GM18517 (cell line): ENCODE measurements around the gene SCCPDH.

Experiments
- ATAC-seq: cut with Tn5 transposase; IDR thresholded peaks from one replicate; pipeline ENCODE4 v1.9.1; 2021; ENCODE audit warnings: mild to moderate bottlenecking, moderate library complexity; ENCODE audit not compliant: unreplicated experiment

SCCPDH gene

DNA sequence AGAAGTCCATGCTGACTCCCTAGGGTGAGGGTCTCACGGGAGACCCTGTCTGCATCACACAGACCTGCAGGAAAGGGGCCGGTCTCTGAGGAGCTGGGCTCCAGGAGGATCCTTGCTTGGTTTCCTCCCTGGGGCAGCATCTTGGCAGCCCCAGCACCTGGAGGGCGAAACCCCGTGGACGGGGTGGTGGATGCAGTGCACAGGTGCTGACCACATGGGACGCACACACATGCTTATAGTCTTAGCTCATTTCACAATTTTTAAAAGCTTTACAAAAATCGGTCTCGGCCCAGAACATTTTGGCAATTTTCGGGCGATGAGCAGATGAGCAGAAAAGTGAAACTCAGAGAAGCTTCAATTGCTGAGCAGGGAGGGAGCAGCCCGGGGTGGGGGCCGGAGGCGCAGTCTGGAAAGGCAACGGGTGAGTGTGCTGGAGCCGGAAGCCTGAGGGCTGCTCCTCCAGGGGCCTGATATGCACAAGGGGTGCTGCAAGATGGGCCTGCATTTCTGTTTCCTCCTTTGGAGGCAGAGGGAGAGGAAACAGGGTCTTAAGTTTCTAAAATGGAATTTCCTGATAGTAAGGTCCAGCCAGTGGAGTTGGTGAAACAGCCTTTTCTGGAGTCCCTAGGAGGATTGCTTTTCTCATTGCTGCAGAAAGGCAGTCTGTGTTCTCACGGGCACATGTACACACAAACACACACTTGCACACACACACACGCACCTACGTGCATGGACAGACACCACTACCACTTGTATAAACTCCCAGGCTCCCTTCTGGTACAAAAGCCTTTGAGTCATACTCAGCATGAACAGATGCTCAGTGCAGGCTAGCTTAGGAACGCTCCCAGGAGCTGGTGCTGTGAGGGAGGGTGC, 60.6 kb downstream of the SCCPDH start:
- ATAC-seq = no peak

GRCh38 chr1:246785494-246786111, 61.4 kb downstream of the SCCPDH start:
- ATAC-seq = no peak

DNA sequence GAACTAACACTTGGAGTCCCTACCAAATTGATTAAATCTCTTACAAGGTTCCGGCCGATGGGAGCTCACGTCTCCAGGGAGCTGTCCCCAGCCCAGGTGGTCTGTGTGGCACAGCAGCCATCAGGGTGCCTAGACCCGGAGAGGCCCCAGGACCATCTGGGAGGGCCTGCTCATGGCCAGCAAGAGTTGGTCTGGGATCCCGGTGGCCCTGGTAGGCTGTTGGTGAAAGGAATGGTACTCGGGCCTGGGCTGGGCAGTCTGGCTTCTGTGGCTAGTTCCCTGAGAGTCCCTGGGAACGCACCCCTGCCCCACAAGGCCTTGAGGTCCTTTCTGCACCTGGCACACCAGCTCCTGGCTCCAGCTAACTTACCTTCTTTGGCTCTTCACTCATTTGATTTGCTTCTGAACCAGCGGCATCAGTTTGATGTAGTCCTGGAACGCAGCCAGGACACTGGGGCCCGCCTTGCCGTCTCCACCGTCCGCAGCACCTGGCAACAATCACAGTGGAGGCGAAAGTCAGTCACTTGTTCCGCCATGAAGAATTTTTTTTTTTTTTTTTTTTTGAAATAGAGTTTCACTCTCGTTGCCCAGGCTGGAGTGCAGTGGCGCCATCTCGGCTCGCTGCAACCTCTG, 62.5 kb downstream of the SCCPDH start:
- ATAC-seq = no peak

GRCh38 chr1:246787781-246788513, 63.7 kb downstream of the SCCPDH start:
- no peak for ATAC-seq

GRCh38 chr1:246788895-246789338, 64.7 kb downstream of the SCCPDH start:
- ATAC-seq = no peak

GRCh38 chr1:246789454-246790339, 65.5 kb downstream of the SCCPDH start:
- no peak for ATAC-seq

DNA sequence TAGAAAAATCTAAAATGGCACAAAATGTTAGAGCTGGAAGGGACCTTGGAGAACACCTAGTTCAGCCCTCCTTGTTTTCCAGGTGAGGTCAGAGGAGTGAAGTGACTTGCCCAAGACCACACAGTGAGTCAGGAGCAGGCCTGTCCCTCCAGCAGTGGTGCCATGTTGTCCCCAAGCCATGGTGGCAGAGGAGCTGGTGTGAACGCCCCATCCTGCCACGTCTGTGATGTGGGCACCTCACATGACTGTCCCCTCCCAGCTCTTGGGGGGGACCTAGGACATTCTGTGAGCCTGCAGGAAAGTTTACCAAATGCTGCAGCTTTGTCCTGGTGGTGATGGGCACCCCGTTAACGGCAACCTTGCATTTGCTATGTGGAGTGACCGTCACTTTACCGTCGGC, 66.2 kb downstream of the SCCPDH start:
- ATAC-seq = no peak

DNA sequence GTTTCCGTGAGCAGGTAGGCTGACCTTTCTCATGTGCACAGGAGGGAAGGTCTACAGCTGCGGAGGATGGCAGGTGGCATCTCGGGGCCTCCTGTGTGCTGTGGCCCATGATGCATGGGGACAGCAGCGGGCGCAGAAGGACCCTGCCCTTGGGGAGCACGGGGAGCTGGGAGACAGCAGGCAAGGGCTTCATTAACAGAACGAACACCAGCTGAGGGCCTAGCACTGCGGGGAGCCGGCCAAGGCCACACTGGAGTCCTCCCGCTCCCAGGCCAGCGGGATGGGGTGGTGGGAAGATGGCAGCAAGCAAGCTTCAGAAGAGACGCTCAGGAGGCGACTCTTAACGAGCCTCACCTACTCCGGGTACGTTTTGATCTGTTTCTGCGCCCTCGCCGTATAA, 66.6 kb downstream of the SCCPDH start:
- ATAC-seq = no peak

GRCh38 chr1:246791303-246791918, 67.2 kb downstream of the SCCPDH start:
- ATAC-seq = no peak

- ATAC-seq = no peak
Observed at GRCh38 chr1:246792603-246793002, 68.4 kb downstream of the SCCPDH start.

- ATAC-seq = no peak
Observed at GRCh38 chr1:246793356-246793896, 69.2 kb downstream of the SCCPDH start.

- ATAC-seq = no peak
Observed at GRCh38 chr1:246794048-246794827, 70.0 kb downstream of the SCCPDH start.

DNA sequence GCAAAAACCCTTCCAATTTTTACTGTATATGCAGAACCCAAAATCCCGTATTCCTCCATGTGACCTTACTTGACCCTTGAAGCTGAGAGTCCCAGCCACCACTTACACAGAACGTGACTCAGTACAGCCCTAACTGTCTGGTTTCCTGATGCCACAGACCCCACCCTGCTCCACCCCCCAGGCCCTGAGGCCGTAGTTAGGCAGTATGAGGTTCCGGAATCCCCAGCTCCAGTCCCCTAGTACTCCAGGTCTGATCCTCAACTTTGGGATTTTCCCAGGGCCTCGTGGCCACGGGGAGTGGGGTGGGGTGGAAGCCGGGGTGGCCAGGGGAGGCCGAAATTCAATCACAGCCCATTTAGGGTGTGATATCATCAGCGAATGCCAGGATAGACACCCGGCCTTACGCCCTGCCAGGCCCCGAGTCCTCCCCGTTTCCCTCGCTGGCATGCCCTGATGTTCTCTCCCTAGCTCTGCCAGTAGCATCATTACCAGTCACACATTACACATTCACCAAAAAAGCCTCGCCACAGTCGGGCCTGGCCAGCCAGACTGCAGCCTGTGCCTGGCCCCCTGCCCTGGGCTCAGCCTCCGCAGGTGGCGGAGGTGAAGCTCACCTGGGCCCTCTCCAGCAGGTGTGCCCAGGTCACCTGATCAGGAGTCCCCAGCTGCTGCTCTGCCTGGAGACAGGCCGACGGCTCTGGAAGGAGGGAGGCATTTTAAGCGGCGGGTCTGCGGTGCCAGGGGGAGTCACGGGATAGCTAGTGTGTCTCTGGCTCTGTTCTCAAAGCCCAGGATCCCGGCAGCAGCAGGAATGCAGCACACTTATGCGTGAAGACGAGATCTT, 70.8 kb downstream of the SCCPDH start:
- no peak for ATAC-seq

DNA sequence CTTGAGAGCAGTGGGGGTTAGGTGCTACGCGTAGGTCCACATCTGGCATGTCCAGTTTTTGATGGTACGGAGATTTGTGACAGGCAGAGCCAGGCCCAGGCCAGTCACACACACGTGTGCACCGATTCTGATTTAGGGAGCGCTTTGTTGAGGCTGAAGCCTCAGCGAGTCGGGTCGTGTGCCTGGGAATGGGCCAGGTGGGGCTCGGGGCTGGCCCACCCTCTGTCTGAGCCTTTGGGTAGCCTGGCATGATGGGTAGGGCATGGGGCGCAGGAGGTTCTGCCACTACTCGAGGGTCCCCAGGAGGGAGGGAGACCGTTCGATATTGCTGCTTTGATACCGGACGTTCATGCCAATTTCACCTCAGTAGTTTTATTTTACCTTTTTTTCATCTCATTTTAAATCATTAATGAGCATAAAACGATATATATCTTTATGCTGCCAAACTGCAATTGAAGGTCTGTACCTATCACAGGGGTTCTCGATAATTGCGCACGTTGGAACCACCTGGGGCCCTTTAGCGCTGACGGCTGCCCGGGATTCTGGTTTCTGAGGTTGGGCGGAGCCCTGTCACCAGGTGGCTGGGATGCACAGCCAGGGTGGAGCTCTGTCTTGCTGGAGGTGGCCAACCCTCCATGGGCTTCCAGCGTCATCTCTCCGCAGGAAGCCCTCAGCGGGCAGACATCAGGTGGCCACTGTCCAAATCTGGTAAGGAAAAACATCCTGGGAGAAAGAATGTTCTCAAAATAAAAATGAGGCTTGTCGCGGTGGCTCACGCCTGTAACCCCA, 71.9 kb downstream of the SCCPDH start:
- no peak for ATAC-seq

- no peak for ATAC-seq
Observed at GRCh38 chr1:246797157-246797556, 72.9 kb downstream of the SCCPDH start.

DNA sequence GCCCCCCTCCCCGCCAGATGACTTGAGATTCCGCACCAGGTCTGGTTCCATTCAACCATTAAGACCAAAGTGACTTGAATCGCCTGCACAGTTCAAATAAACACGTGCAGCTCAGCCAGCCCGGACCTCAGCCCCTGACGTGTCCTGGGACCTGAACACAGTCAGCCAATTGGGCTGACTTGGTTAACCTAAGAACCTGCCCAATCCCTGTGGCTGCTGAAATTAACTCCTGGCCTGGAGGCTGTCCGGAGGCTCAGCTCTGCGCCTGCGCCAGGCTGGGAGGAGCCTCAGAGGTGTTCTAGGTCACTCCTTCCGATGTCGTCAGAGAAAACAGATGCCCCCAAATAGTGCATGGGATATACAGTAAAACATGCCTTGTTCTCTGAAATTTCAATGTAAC, 73.4 kb downstream of the SCCPDH start:
- ATAC-seq = no peak

GRCh38 chr1:246798107-246798506, 73.9 kb downstream of the SCCPDH start:
- ATAC-seq = no peak
